SH-SY5Y (cell line): ENCODE measurements around the gene SF3B6.

ENCODE experiments used
- GATA2 ChIP-seq: IDR thresholded peaks from 2 replicates; pipeline ENCODE4 v1.6.1; 2011; ENCODE audit warnings: mild to moderate bottlenecking, low read depth, low read length
- GATA3 ChIP-seq: IDR thresholded peaks from 2 replicates; pipeline ENCODE4 v1.6.1; 2011; ENCODE audit warnings: low read depth, mild to moderate bottlenecking, low read length, moderate library complexity

- no peak for TF ChIP-seq GATA2
- no peak for TF ChIP-seq GATA3
Measured at GRCh38 chr2:24046930-24047702, 29.0 kb downstream of the SF3B6 start, which contains the start of gene WDCP.
